ENCODE results near the gene APBB2. TPM values are rescaled to one million over a fixed set of nuclear protein-coding genes. Genes with fewer than 3 reads are reported as not detected.

APBB2 gene
- total and polyA plus RNA-seq, 10 of the 15 experiments (the other 5 are each of a cell fraction or from before 2014, with no cell fraction given): 2.7 to 24.6 (median 19.0) TPM

DNA sequence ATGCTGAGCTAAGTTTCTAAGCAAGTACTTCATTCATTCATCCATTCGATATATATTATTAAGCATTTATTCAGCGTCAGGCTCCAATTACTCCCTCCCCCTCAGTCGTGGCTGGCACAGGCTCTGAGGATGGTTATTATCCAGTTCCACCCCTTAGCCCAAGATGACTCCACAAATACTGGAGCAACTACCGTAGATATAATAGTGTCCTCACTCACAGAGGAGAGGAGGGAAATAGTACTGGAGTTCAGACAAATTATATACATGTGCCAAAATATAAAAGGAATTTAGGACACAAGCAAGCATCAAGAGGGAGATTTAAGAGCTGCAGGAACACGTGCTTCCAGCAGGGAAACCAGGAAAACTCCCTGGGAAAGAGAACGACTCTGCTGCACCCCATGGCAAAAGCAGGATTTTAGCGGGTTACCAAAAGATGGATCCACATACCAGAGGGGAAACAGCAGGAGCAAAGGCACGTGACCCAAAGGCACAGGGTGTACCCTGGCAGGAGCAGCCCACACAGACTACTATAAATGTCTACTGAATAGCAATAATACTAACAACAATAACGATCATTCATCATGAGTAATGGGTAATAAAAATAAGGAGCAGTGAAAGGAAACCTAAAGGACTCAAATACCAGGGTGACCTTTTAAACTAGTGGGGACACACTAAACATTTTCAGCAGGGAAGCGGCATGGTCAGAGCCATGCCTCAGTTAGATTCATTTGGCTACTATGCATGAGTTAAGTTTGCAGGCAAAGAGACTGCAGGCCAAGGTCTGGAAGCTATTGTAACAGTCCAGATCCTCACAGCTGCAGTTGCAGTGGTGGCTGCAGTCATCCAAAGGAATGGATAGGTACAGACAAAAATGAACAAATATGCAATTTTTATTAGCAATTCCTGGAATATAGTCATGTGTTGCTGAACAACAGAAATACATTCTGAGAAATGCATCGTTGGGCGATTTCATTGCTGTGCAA is 153.7 kb downstream of the APBB2 start:
- ATAC-seq: no peak
- POLR2A ChIA-PET: no interaction called here
- RAD21 ChIA-PET (ENCODE audit: unreplicated experiment): no interaction called here
- no peak overlapping the region for H3K27ac ChIP-seq (ENCODE audit: control insufficient read depth, insufficient read depth)
- no peak overlapping the region for H3K4me2 ChIP-seq (ENCODE audit: control insufficient read depth, insufficient read depth)
- no peaks in the 10 kb centered on the region; the same call in 1 of the 2 replicates for H3K4me1 ChIP-seq (ENCODE audit: control insufficient read depth, insufficient read depth, low read length)
- no TSS peak for BruUV-seq (replicated peaks)
- TF ChIP-seq PRDM15 (CRISPR knock-in tag; IDR thresholded peaks at IDR 0.05) (no peak), EP300 (IDR thresholded peaks at IDR 0.05; ENCODE audit: borderline replicate concordance in 1 of 2, control insufficient read depth in 1 of 2, low read depth in 2 of 2, low read length in 2 of 2) (no peak), REST (IDR thresholded peaks at IDR 0.05; ENCODE audit: low read depth, low read length) (no peak), IRF4 (IDR thresholded peaks at IDR 0.05; ENCODE audit: low read depth, low read length) (no peak), NFYB (IDR thresholded peaks at IDR 0.05; ENCODE audit: insufficient read depth, low read depth, low read length) (no peak), HCFC1 (IDR thresholded peaks at IDR 0.05; ENCODE audit: low read length) (no peak), TCF3 (IDR thresholded peaks at IDR 0.05; ENCODE audit: borderline replicate concordance, insufficient read depth, low read depth, low read length) (no peak), PAX8 (IDR thresholded peaks at IDR 0.05) (no peak), USF1 (IDR thresholded peaks at IDR 0.05; ENCODE audit: borderline replicate concordance, extremely low read length, insufficient read depth, low read depth, low read length) (no peak), ZNF207 (IDR thresholded peaks at IDR 0.05; ENCODE audit: borderline replicate concordance) (no peak), CBFB (IDR thresholded peaks at IDR 0.05; ENCODE audit: low read depth) (no peak), POLR2AphosphoS5 (IDR thresholded peaks at IDR 0.05; ENCODE audit: low read length) (no peak), CBX5 (IDR thresholded peaks at IDR 0.05; ENCODE audit: low read depth) (no peak), CHD4 (IDR thresholded peaks at IDR 0.05) (no peak), NFIC (IDR thresholded peaks at IDR 0.05; ENCODE audit: low read depth, low read length) (no peak)
- SMC1A ChIA-PET (ENCODE audit: uncharacterized antibody, unreplicated experiment): interaction anchor here (0.9 to 1.0 kb wide), 3 partner anchors 10 to 29 kb away, joined by 3 to 4 read pairs (median 3); no protein-coding TSS in a partner anchor
- no peaks in the 10 kb centered on the region; the same call in 1 of the 3 replicates for H3K9me3 ChIP-seq (replicated peaks; ENCODE audit: control insufficient read depth, insufficient read depth, low read length)
- intact Hi-C loops (cut with micrococcal nuclease; ENCODE audit: unreplicated experiment) (no loop called here), in situ Hi-C loops (cut with MboI) (no loop called here)
- H4K20me1 ChIP-seq (ENCODE audit: control insufficient read depth, insufficient read depth): no peaks in the 10 kb centered on the region
- H3K27me3 ChIP-seq (replicated peaks in 1 of 2; ENCODE audit: control insufficient read depth in 2 of 2, insufficient read depth in 2 of 2, low read length in 1 of 2): no peaks in the 10 kb centered on the region
- no peaks in the 10 kb centered on the region for H3K36me3 ChIP-seq (ENCODE audit: control insufficient read depth in 2 of 2, insufficient read depth in 2 of 2, low read length in 1 of 2)
- no peaks in the 10 kb centered on the region for H3K79me2 ChIP-seq (ENCODE audit: control insufficient read depth, insufficient read depth, low read length)
- CTCF ChIA-PET: interaction anchor here (0.9 to 1.6 kb wide), 3 partner anchors 22 to 152 kb away, joined by 3 to 4 read pairs (median 3); no protein-coding TSS in a partner anchor
- WGBS (ENCODE audit: insufficient coverage, insufficient replicate concordance, low lambda C conversion rate, missing lambda C conversion rate): 71% methylated on average over 12 of the region's 12 CpGs
- no peak for DNase-seq (ENCODE audit: low read depth, low spot score)
- H2AFZ ChIP-seq (ENCODE audit: control insufficient read depth, low read depth, low read length): no peak overlapping the region
- FAIRE-seq: no peak
- H3K9ac ChIP-seq (ENCODE audit: control insufficient read depth, insufficient read depth, low read length): no peak overlapping the region
- H3K4me3 ChIP-seq: no peak overlapping the region
